CD4-positive, alpha-beta memory T cell (primary cell): ENCODE results near the gene IER5. TPM values are rescaled to one million over a fixed set of nuclear protein-coding genes. Genes with fewer than 3 reads are reported as not detected.

ENCODE experiments used
- CTCF ChIA-PET: fragments of 350-600 bp; sonication (Branson Sonifier 250); formaldehyde crosslinking; loops from one replicate; lab custom pipeline; 2021; ENCODE audit warnings: inconsistent platforms; ENCODE audit not compliant: partially characterized antibody; lab: Charles Lee
- POLR2A ChIA-PET: fragments of 350-600 bp; sonication (Branson Sonifier 250); formaldehyde crosslinking; loops from one replicate; lab custom pipeline; 2021; ENCODE audit not compliant: partially characterized antibody; lab: Charles Lee
- DNase-seq, 5 donors: peaks; one replicate each; pipeline versions ENCODE4 v3.0.0 to v3.0.0-alpha.2; 2020 to 2022; ENCODE audit warnings: mixed read lengths in 1 of 5
- H3K27ac ChIP-seq: one replicate; pipeline ENCODE4 v1.7.0; 2013; ENCODE audit warnings: low read depth, low read length
- H3K27me3 ChIP-seq: 2 replicates; pipeline ENCODE4 v1.7.0; 2013; ENCODE audit warnings: mild to moderate bottlenecking, low read length, moderate library complexity; ENCODE audit not compliant: insufficient read depth
- H3K36me3 ChIP-seq: 2 replicates; pipeline ENCODE4 v1.7.0; 2013; ENCODE audit warnings: mild to moderate bottlenecking, low read length, moderate library complexity; ENCODE audit not compliant: insufficient read depth
- H3K4me1 ChIP-seq: 2 replicates; pipeline ENCODE4 v1.7.0; 2013; ENCODE audit warnings: mild to moderate bottlenecking, low read length, moderate library complexity; ENCODE audit not compliant: insufficient read depth
- H3K4me3 ChIP-seq, 2 donors: one replicate each; pipeline ENCODE4 v1.7.0; 2013; ENCODE audit warnings: low read length in 2 of 2, mild to moderate bottlenecking in 1 of 2
- H3K9me3 ChIP-seq, 2 donors: one replicate each; pipeline ENCODE4 v1.7.0; 2013; ENCODE audit warnings: low read length in 2 of 2, control low read depth in 1 of 2; ENCODE audit not compliant: control insufficient read depth in 1 of 2
- H3K27ac Mint-ChIP-seq, 7 donors: one replicate each; pipeline ENCODE4 v1.8.0; 2020 to 2021; ENCODE audit warnings: mixed read lengths in 7 of 7, mild to moderate bottlenecking in 6 of 7, inconsistent platforms in 3 of 7, moderate library complexity in 3 of 7
- H3K27me3 Mint-ChIP-seq, 2 donors: one replicate each; pipeline ENCODE4 v1.8.0; 2020 to 2021; ENCODE audit warnings: mixed read lengths in 2 of 2
- H3K36me3 Mint-ChIP-seq, 2 donors: one replicate each; pipeline ENCODE4 v1.8.0; 2020 to 2021; ENCODE audit warnings: mixed read lengths in 2 of 2, inconsistent platforms in 1 of 2, mild to moderate bottlenecking in 1 of 2
- H3K4me1 Mint-ChIP-seq, 4 donors: one replicate each; pipeline ENCODE4 v1.8.0; 2020 to 2021; ENCODE audit warnings: mixed read lengths in 4 of 4, mild to moderate bottlenecking in 1 of 4
- H3K4me3 Mint-ChIP-seq, 8 donors: one replicate each; pipeline ENCODE4 v1.8.0; 2020 to 2021; ENCODE audit warnings: mixed read lengths in 8 of 8, mild to moderate bottlenecking in 7 of 8, moderate library complexity in 6 of 8, inconsistent platforms in 3 of 8
- H3K9me3 Mint-ChIP-seq, 8 donors: one replicate each; pipeline ENCODE4 v1.8.0; 2020 to 2021; ENCODE audit warnings: mixed read lengths in 8 of 8, mild to moderate bottlenecking in 5 of 8, inconsistent platforms in 3 of 8, moderate library complexity in 1 of 8
- intact Hi-C: fragments of 100-400 bp; cut with micrococcal nuclease; formaldehyde crosslinking; loops from one replicate; pipeline ENCODE4 v1.15.1; 2023
- polyA plus RNA-seq, 2 donors: library from polyadenylated mRNA; unstranded; fragments of 300-500 nt; fragmentation: Illumina TruSeq; gene quantifications; one replicate each; pipeline ENCODE4 v1.2.3, GENCODE V29; 2021
- total RNA-seq, 2 experiments: library from RNA; stranded (reverse); gene quantifications; one replicate each; pipeline ENCODE4 v1.2.3, GENCODE V29; 2021

IER5 gene
- total and polyA plus RNA-seq, 4 experiments from 2014 or later = 11.0 to 29.3 (median 23.5) TPM

- peaks cover 12 to 35% of the 10 kb centered on the region in 2 donors for H3K36me3 Mint-ChIP-seq
- H3K9me3 ChIP-seq = no peaks in the 10 kb centered on the region
- ChIA-PET CTCF (interaction anchor here (1.2 to 11.4 kb wide), 7 partner anchors 8 to 76 kb away, joined by 3 to 311 read pairs (median 10); no protein-coding TSS in a partner anchor), POLR2A (interaction anchor here (0.8 to 14.9 kb wide), 21 partner anchors 10 to 1207 kb away, joined by 3 to 508 read pairs (median 12); partner anchors contain the start of genes ACBD6, MR1, STX6 and TOR1AIP1)
- H3K27me3 ChIP-seq = no peaks in the 10 kb centered on the region
- intact Hi-C loops = loop anchor here (2.0 to 5.0 kb wide), 5 partner anchors 67 to 1208 kb away; partner anchors contain the start of genes ACBD6, STX6, TOR1AIP1 and XPR1
- no peaks in the 10 kb centered on the region for H3K36me3 ChIP-seq
- H3K4me1 ChIP-seq = peaks cover 31% of the 10 kb centered on the region
- H3K4me3 ChIP-seq = peak overlapping the region; percentile 68 to 69
- H3K27ac Mint-ChIP-seq = peak overlapping the region; percentile 96 to 99 (median 99)
- peaks cover 23 to 56% (median 36%) of the 10 kb centered on the region in 4 donors for H3K4me1 Mint-ChIP-seq
- H3K9me3 Mint-ChIP-seq = peaks cover 0 to 6% (median 0%) of the 10 kb centered on the region in 8 donors
- peak; percentile 79 to 94 (median 82) for DNase-seq
- H3K4me3 Mint-ChIP-seq = peak overlapping the region; percentile 93 to 100 (median 98)
- H3K27me3 Mint-ChIP-seq = no peaks in the 10 kb centered on the region
- peak overlapping the region; percentile 100 for H3K27ac ChIP-seq
These were observed 1.4 kb downstream of the IER5 start for GRCh38 chr1:181089676-181090544.

- ChIA-PET POLR2A (interaction anchor here (0.8 to 14.9 kb wide), 17 partner anchors 9 to 1208 kb away, joined by 3 to 508 read pairs (median 12); partner anchors contain the start of genes ACBD6, MR1, STX6 and TOR1AIP1), CTCF (interaction anchor here (1.2 to 11.4 kb wide), 6 partner anchors 11 to 75 kb away, joined by 3 to 311 read pairs (median 12); no protein-coding TSS in a partner anchor)
- Mint-ChIP-seq H3K4me1 (peaks cover 23 to 56% (median 36%) of the 10 kb centered on the region in 4 donors), H3K27ac (peak overlapping the region; percentile 96 to 99 (median 99)), H3K27me3 (no peaks in the 10 kb centered on the region), H3K4me3 (peak overlapping the region; percentile 93 to 100 (median 98)), H3K9me3 (peaks cover 0 to 6% (median 0%) of the 10 kb centered on the region in 8 donors), H3K36me3 (peaks cover 16 to 38% of the 10 kb centered on the region in 2 donors)
- Histone ChIP-seq H3K4me1 (peaks cover 30% of the 10 kb centered on the region), H3K36me3 (no peaks in the 10 kb centered on the region), H3K4me3 (peak overlapping the region; percentile 68 to 69), H3K27ac (peak overlapping the region; percentile 100), H3K27me3 (no peaks in the 10 kb centered on the region), H3K9me3 (no peaks in the 10 kb centered on the region)
- intact Hi-C loops = loop anchor here (5.0 kb wide), 2 partner anchors 307 to 1208 kb away; partner anchors contain the start of gene TOR1AIP1
- DNase-seq = peak; percentile 40 to 74 (median 49)
These were observed 2.2 kb downstream of the IER5 start for GRCh38 chr1:181090641-181091126.

GRCh38 chr1:181091309-181092040, 3.0 kb downstream of the IER5 start:
- intact Hi-C loops = loop anchor here (5.0 kb wide), 2 partner anchors 306 to 1209 kb away; partner anchors contain the start of gene TOR1AIP1
- Histone ChIP-seq H3K4me3 (peak overlapping the region in 1 of 2 donors; percentile 69), H3K9me3 (no peaks in the 10 kb centered on the region), H3K36me3 (no peaks in the 10 kb centered on the region), H3K27me3 (no peaks in the 10 kb centered on the region), H3K4me1 (peaks cover 30% of the 10 kb centered on the region), H3K27ac (peak overlapping the region; percentile 100)
- no peaks in the 10 kb centered on the region for H3K27me3 Mint-ChIP-seq
- ChIA-PET CTCF (interaction anchor here (1.1 to 11.4 kb wide), 7 partner anchors 7 to 74 kb away, joined by 3 to 311 read pairs (median 10); no protein-coding TSS in a partner anchor), POLR2A (interaction anchor here (0.8 to 14.9 kb wide), 13 partner anchors 10 to 1209 kb away, joined by 3 to 508 read pairs (median 5); partner anchors contain the start of genes MR1, STX6 and TOR1AIP1)
- DNase-seq = no peak
- peaks cover 0 to 6% (median 0%) of the 10 kb centered on the region in 8 donors for H3K9me3 Mint-ChIP-seq
- H3K4me1 Mint-ChIP-seq = peaks cover 23 to 56% (median 36%) of the 10 kb centered on the region in 4 donors
- peaks cover 16 to 40% of the 10 kb centered on the region in 2 donors for H3K36me3 Mint-ChIP-seq
- H3K27ac Mint-ChIP-seq = peak overlapping the region; percentile 62 to 99 (median 99)
- H3K4me3 Mint-ChIP-seq = peak overlapping the region; percentile 93 to 100 (median 98)

GRCh38 chr1:181092056-181092455, 3.6 kb downstream of the IER5 start:
- H3K4me1 Mint-ChIP-seq = peaks cover 23 to 56% (median 36%) of the 10 kb centered on the region in 4 donors
- H3K4me3 Mint-ChIP-seq = peak overlapping the region in 6 of 8 donors; percentile 14 to 97 (median 61)
- H3K36me3 Mint-ChIP-seq = peaks cover 16 to 40% of the 10 kb centered on the region in 2 donors
- peak overlapping the region in 6 of 7 donors; percentile 17 to 96 (median 40) for H3K27ac Mint-ChIP-seq
- H3K36me3 ChIP-seq = no peaks in the 10 kb centered on the region
- no peaks in the 10 kb centered on the region for H3K27me3 Mint-ChIP-seq
- no peak overlapping the region for H3K4me3 ChIP-seq
- CTCF ChIA-PET = interaction anchor here (1.0 to 11.4 kb wide), 6 partner anchors 8 to 54 kb away, joined by 3 to 311 read pairs (median 8); no protein-coding TSS in a partner anchor
- peaks cover 32% of the 10 kb centered on the region for H3K4me1 ChIP-seq
- POLR2A ChIA-PET = interaction anchor here (1.1 to 14.9 kb wide), 6 partner anchors 13 to 74 kb away, joined by 4 to 508 read pairs (median 77); partner anchors contain the start of gene MR1
- H3K9me3 Mint-ChIP-seq = peaks cover 0 to 6% (median 0%) of the 10 kb centered on the region in 8 donors
- intact Hi-C loops = loop anchor here (5.0 kb wide), 2 partner anchors 305 to 1210 kb away; partner anchors contain the start of gene TOR1AIP1
- peak overlapping the region; percentile 17 for H3K27ac ChIP-seq
- H3K27me3 ChIP-seq = no peaks in the 10 kb centered on the region
- DNase-seq = no peak
- H3K9me3 ChIP-seq = no peaks in the 10 kb centered on the region

GRCh38 chr1:181092883-181093458, 4.5 kb downstream of the IER5 start:
- Histone ChIP-seq H3K27me3 (no peaks in the 10 kb centered on the region), H3K9me3 (no peaks in the 10 kb centered on the region), H3K36me3 (no peaks in the 10 kb centered on the region), H3K27ac (peak overlapping the region; percentile 9), H3K4me3 (no peak overlapping the region), H3K4me1 (peaks cover 33% of the 10 kb centered on the region)
- CTCF ChIA-PET = interaction anchor here (1.0 to 11.4 kb wide), 4 partner anchors 9 to 51 kb away, joined by 3 to 311 read pairs (median 39); no protein-coding TSS in a partner anchor
- POLR2A ChIA-PET = interaction anchor here (2.0 to 14.9 kb wide), 4 partner anchors 12 to 65 kb away, joined by 5 to 508 read pairs (median 100); partner anchors contain the start of gene MR1
- H3K4me3 Mint-ChIP-seq = peak overlapping the region in 3 of 8 donors; percentile 1 to 52 (median 17)
- H3K4me1 Mint-ChIP-seq = peaks cover 25 to 51% (median 33%) of the 10 kb centered on the region in 4 donors
- intact Hi-C loops = loop anchor here (5.0 kb wide), 2 partner anchors 304 to 1211 kb away; partner anchors contain the start of gene TOR1AIP1
- no peak for DNase-seq
- peak overlapping the region in 6 of 7 donors; percentile 15 to 96 (median 46) for H3K27ac Mint-ChIP-seq
- no peaks in the 10 kb centered on the region for H3K27me3 Mint-ChIP-seq
- peaks cover 16 to 40% of the 10 kb centered on the region in 2 donors for H3K36me3 Mint-ChIP-seq
- H3K9me3 Mint-ChIP-seq = peaks cover 0 to 6% (median 0%) of the 10 kb centered on the region in 8 donors
